AG04449 (cell line): Measurements from ENCODE around the gene TMEM178B.

Experiments
- CTCF ChIA-PET: fragments of 350-600 bp; formaldehyde crosslinking; extraction: SDS; loops from one replicate; lab custom pipeline; 2021; ENCODE audit warnings: antibody characterized with exemption; lab: Yijun Ruan, JAX
- POLR2A ChIA-PET: fragments of 400-600, 350-600 bp; formaldehyde crosslinking; extraction: SDS; loops from one replicate; lab custom pipeline; 2020; ENCODE audit warnings: antibody characterized with exemption, inconsistent platforms; lab: Yijun Ruan, JAX
- DNase-seq: peaks from one replicate; pipeline ENCODE4 v3.0.0-alpha.2; 2010; ENCODE audit warnings: low read depth, low spot score
- H3K4me3 ChIP-seq: 2 replicates; pipeline ENCODE4 v1.5.1; 2011; ENCODE audit warnings: low read depth, mild to moderate bottlenecking, control low read depth, low read length
- TF ChIP-seq, protein P1 (sequence below): IDR thresholded peaks from one replicate; pipeline ENCODE4 v1.5.1; 2011; ENCODE audit warnings: mild to moderate bottlenecking, moderate library complexity, low read length, control low read depth, inconsistent platforms; ENCODE audit not compliant: insufficient read depth; ENCODE audit errors: missing control alignments

TMEM178B gene

GRCh38 chr7:141217938-141218337 lies 144.1 kb downstream of the TMEM178B start:
- TF ChIP-seq, protein P1, sequence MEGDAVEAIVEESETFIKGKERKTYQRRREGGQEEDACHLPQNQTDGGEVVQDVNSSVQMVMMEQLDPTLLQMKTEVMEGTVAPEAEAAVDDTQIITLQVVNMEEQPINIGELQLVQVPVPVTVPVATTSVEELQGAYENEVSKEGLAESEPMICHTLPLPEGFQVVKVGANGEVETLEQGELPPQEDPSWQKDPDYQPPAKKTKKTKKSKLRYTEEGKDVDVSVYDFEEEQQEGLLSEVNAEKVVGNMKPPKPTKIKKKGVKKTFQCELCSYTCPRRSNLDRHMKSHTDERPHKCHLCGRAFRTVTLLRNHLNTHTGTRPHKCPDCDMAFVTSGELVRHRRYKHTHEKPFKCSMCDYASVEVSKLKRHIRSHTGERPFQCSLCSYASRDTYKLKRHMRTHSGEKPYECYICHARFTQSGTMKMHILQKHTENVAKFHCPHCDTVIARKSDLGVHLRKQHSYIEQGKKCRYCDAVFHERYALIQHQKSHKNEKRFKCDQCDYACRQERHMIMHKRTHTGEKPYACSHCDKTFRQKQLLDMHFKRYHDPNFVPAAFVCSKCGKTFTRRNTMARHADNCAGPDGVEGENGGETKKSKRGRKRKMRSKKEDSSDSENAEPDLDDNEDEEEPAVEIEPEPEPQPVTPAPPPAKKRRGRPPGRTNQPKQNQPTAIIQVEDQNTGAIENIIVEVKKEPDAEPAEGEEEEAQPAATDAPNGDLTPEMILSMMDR, result no peak
- DNase-seq, result no peak
- ChIA-PET POLR2A (no interaction called here), CTCF (no interaction called here)
- H3K4me3 ChIP-seq, result no peak overlapping the region

DNA sequence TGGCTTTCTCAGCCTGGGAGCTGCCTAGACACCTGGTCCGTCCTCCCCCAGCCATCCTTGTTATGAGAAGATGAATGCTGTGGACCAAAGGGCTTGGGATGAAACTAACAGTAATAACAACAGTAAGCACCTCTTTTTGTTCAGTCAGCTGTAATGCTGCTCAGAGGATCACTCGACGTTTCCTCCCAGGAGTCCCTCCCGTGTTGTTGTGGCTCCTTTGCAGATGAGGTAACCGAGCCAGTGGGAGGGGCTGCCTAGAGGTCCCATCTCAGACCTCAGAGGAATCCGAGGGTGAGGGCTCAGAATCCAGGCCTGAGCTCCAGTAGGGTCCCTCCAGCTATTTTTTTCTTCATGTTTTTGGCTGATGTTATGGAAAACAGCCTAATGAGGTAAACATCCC lies 145.1 kb downstream of the TMEM178B start:
- no peak overlapping the region for H3K4me3 ChIP-seq
- ChIA-PET CTCF (no interaction called here), POLR2A (no interaction called here)
- DNase-seq, result no peak
- TF ChIP-seq, protein P1, result no peak

GRCh38 chr7:141220263-141220880 lies 146.5 kb downstream of the TMEM178B start:
- no peak overlapping the region for H3K4me3 ChIP-seq
- DNase-seq, result no peak
- ChIA-PET CTCF (no interaction called here), POLR2A (no interaction called here)
- TF ChIP-seq, protein P1, result no peak

DNA sequence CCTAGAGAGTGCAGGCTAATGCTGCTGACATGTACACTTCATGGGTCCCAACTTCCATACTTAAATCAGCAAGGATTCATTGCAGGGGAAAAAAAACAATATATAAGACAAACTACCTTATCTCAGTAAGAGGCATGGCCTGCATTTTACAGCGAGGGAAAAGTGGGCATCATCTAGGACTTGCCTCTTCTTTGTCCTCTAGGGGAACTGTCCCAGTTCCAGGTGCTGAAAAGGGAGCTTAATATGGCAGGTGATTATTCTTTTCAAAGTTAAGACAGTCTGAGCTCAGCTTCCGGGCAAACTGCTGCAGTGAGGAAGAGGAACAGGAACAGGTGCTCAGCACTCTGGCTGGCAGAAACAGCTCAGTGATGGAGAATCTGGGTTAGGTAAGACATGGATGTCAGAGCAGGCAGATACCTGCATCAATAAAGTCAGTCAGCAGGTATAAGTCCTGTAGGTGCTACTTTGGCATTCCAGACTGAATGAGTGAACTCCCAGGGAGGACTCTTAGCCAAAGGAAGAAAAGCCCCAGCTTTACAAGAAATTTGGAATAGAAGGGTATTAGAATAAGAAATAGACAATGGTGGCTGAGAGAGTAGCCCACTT lies 147.2 kb downstream of the TMEM178B start:
- TF ChIP-seq, protein P1, result no peak
- ChIA-PET POLR2A (no interaction called here), CTCF (no interaction called here)
- no peak for DNase-seq
- H3K4me3 ChIP-seq, result no peak overlapping the region

GRCh38 chr7:141225916-141226618 lies 152.2 kb downstream of the TMEM178B start:
- H3K4me3 ChIP-seq, result no peak overlapping the region
- TF ChIP-seq, protein P1, result no peak
- ChIA-PET CTCF (no interaction called here), POLR2A (no interaction called here)
- no peak for DNase-seq

GRCh38 chr7:141227454-141227853 lies 153.6 kb downstream of the TMEM178B start:
- ChIA-PET POLR2A (no interaction called here), CTCF (no interaction called here)
- no peak overlapping the region for H3K4me3 ChIP-seq
- no peak for DNase-seq
- TF ChIP-seq, protein P1, result no peak
